Right lobe of liver (tissue), 6 donors: ENCODE measurements around the gene RHPN2. TPM values are rescaled to one million over a fixed set of nuclear protein-coding genes. Genes with fewer than 3 reads are reported as not detected.

Source experiments
- ATAC-seq, 4 donors: fragments of 200-7000 bp; cut with Tn5 transposase; one replicate each; pipeline ENCODE4 v1.9.1; 2020; ENCODE audit warnings: mild to moderate bottlenecking in 4 of 4, moderate library complexity in 4 of 4
- DNase-seq, 3 donors: peaks; one replicate each; pipeline ENCODE4 v3.0.0-alpha.2; 2020
- H3K27ac ChIP-seq, 3 donors: fragments of 200-600 bp; one replicate each; pipeline ENCODE4 v1.8.0; 2022
- H3K27me3 ChIP-seq, 2 donors: fragments of 200-600 bp; one replicate each; pipeline ENCODE4 v1.8.0; 2022
- H3K36me3 ChIP-seq, 4 donors: fragments of 200-600 bp; sonication (generic) in 1 of 4; one replicate each; pipeline versions ENCODE4 v1.5.1 to v1.8.0; 2017 to 2022; ENCODE audit warnings: control low read depth in 1 of 4
- H3K4me1 ChIP-seq, 4 donors: fragments of 200-600 bp; sonication (generic) in 1 of 4; one replicate each; pipeline versions ENCODE4 v1.5.1 to v1.8.0; 2017 to 2022; ENCODE audit warnings: control low read depth in 1 of 4
- H3K4me3 ChIP-seq, 3 donors: fragments of 200-600 bp; one replicate each; pipeline ENCODE4 v1.8.0; 2022
- H3K9me3 ChIP-seq, 4 donors: fragments of 200-600 bp; sonication (generic) in 1 of 4; one replicate each; pipeline versions ENCODE4 v1.5.1 to v1.8.0; 2017 to 2022; ENCODE audit warnings: control low read depth in 1 of 4
- POLR2A ChIP-seq: fragments of 450-650 bp; IDR thresholded peaks from one replicate; pipeline ENCODE4 v1.6.1; 2017; ENCODE audit warnings: antibody characterized with exemption, mild to moderate bottlenecking
- WGBS: methylation state at CpG from one replicate; pipeline ENCODE4 v1.1.6; 2018; ENCODE audit warnings: low coverage, low lambda C conversion rate; ENCODE audit not compliant: insufficient coverage; ENCODE audit errors: missing lambda C conversion rate; 5-methylcytosine and 5-hydroxymethylcytosine counted together
- intact Hi-C, 2 donors: fragments of 100-400 bp; cut with DNase I; formaldehyde crosslinking; loops; one replicate each; pipeline versions ENCODE4 v1.11.2 to v1.14.1; 2022
- total RNA-seq, 6 experiments: library from RNA; depleted of rRNA in 2 of 6; stranded (reverse); fragments of >200 nt in 2 of 6; fragmentation: NEBNext Ultra II Directional in 3 of 6; extraction: Animal tissue kit (Norgen Biotek cat#: 25700) in 3 of 6; gene quantifications; one replicate each; pipeline versions ENCODE4 v1.1.0 to v1.2.4, GENCODE V29; 2016 to 2023
- TF ChIP-seq, protein P1 (sequence below), 4 donors: fragments of 200-600 bp in 3 of 4; fragments of 450-650 bp in 1 of 4; IDR thresholded peaks; one replicate each; pipeline versions ENCODE4 v1.5.1 to v1.8.0; 2016 to 2022; ENCODE audit warnings: antibody characterized with exemption in 4 of 4, mild to moderate bottlenecking in 2 of 4
- donor health status: DM: no; HTN: yes; CAD: no.
- donor health status: DM: no; HTN: no; CAD: no.
- donor health status: DM: no; HTN: no; CAD: no.
- donor health status: DM: no; HTN: yes; CAD: no.
- donor health status: DM: no; HTN: yes; CAD: no.

RHPN2 gene
- total RNA-seq, 6 experiments from 2014 or later: 8.7 to 18.1 (median 16.4) TPM

DNA sequence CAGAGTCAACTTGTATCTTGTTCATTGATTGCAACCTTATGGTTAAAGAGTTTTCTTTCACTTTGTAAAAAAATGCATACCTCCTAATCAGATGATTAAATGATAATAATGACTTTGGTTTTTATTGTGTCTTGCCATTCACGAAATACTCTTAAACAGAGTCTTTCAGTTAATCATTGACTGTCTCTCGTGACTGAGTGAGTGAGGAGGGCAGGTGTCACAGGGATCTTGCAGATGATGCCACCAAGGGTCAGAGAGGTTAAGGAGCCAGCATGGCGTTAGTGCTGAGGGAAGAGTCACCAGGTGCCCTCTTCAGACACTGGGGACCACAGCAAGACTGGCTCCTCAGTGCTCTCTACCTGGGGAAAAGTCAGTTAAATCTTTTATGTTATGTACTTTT lies 24.3 kb upstream of the RHPN2 start:
- no peak for TF ChIP-seq POLR2A
- TF ChIP-seq, protein P1, sequence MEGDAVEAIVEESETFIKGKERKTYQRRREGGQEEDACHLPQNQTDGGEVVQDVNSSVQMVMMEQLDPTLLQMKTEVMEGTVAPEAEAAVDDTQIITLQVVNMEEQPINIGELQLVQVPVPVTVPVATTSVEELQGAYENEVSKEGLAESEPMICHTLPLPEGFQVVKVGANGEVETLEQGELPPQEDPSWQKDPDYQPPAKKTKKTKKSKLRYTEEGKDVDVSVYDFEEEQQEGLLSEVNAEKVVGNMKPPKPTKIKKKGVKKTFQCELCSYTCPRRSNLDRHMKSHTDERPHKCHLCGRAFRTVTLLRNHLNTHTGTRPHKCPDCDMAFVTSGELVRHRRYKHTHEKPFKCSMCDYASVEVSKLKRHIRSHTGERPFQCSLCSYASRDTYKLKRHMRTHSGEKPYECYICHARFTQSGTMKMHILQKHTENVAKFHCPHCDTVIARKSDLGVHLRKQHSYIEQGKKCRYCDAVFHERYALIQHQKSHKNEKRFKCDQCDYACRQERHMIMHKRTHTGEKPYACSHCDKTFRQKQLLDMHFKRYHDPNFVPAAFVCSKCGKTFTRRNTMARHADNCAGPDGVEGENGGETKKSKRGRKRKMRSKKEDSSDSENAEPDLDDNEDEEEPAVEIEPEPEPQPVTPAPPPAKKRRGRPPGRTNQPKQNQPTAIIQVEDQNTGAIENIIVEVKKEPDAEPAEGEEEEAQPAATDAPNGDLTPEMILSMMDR (IDR thresholded peaks at IDR 0.05): no peak
- no peaks in the 10 kb centered on the region for H3K27me3 ChIP-seq
- no peak overlapping the region for H3K27ac ChIP-seq
- no peak for DNase-seq
- no peaks in the 10 kb centered on the region for H3K9me3 ChIP-seq
- H3K36me3 ChIP-seq: peaks cover 1 to 44% (median 10%) of the 10 kb centered on the region in 4 donors
- intact Hi-C loops: no loop called here
- no peak for ATAC-seq
- no peaks in the 10 kb centered on the region for H3K4me1 ChIP-seq
- 64% methylated on average over 3 of the region's 3 CpGs for WGBS
- H3K4me3 ChIP-seq: no peak overlapping the region

DNA sequence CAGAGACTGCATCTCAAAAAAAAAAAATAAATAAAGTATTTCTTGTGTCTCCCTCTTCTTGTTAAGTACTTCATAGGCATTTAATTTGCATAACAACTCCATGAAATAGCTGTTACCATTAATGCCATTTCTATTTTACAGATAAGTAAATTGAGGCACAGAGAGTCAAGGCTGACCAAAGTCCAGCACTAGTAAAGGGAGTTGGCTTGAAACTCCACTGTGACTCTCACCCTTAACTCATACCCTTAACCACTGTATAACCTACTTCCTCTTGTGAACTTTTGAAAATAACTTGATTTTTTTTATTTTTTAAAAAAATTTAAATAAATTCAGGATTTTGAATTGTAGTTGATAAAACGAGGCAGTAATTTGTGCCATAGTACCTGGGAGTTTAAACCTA lies 22.3 kb upstream of the RHPN2 start:
- no peak for TF ChIP-seq POLR2A
- TF ChIP-seq, protein P1 (IDR thresholded peaks at IDR 0.05): no peak
- Histone ChIP-seq H3K36me3 (peaks cover 1 to 32% (median 8%) of the 10 kb centered on the region in 4 donors), H3K4me1 (peaks cover 0 to 3% (median under 1%) of the 10 kb centered on the region in 4 donors), H3K27ac (no peak overlapping the region), H3K27me3 (no peaks in the 10 kb centered on the region), H3K4me3 (no peak overlapping the region), H3K9me3 (no peaks in the 10 kb centered on the region)
- ATAC-seq (no peak), DNase-seq (no peak)
- intact Hi-C loops: no loop called here
- WGBS: 50% methylated on average over 1 of the region's 1 CpG

DNA sequence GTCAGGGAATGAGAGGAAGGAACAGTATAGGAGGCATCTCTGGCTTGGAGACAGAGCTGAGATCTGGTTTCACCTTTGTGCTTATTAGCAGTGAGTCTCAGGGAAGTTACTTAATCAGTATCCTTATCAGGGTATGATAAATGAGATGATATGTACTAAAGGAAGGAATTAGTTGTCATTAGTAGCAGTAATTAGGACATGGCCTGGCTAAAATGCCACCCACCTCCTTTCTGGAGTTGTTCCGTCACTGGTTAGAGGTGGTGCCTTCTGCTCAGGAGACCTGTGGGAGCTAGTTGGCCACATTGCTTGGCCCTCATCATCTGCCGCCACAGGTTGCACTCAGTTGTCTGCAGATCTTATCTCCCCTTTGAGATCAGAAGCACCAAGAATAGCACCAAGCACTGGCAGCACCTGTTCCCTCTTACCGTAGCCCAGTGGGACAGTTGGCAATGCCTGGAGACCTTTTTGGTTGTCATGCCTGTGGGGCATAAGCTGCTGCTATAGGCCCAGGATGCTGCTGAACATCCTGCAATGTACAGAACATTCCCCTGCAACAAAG lies 21.0 kb upstream of the RHPN2 start:
- Histone ChIP-seq H3K27ac (no peak overlapping the region), H3K4me1 (peaks cover 0 to 8% (median 3%) of the 10 kb centered on the region in 4 donors)

DNA sequence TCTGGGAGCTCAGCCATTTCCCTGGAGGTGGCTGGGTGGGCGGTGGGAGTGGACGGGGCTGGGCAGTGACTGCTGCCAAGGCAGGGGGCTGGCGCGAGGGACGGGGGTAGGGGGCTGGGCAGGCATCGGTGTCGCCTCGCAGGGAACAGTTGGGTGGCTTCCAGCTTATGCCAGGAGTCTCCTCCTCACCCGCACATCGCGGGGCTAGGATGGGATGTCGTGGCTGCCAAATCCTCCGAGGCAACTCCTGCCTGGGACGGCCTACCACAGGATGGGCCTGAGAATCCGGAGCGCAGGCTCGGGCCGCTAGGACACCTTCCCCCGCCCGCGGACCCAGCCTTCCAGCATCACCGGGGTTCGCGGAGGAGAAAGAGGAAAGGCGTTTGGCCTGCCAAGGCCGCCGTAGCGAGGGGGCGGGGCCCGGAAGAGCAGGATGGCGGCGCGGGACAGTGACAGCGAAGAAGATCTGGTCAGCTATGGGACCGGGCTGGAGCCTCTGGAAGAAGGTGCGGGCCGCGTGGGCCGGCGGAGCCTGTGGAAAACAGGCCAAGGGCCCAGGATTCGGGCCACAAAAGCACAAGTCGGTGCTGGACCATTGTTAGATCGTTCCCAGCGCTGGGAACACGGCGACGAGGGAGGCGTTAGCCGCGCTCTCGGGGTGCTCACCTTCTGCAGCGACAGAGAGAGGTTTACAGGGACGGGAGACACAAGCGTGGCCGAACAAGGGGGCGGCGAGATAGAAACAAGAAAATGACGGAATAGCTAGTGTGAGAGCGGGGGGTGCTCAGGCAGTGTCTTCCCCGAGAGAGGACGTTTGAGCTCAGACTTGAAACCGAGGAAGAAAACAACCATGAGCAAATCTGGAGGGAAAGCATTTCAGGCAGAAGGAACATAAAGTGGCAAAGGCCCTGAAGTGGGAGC lies 16.3 kb upstream of the RHPN2 start, which contains the start of gene GPATCH1:
GPATCH1 (plus strand) TSS at position 421 of the 921 bp plus-strand sequence; CDS start at position 434, 13 bp downstream.
- Histone ChIP-seq H3K4me1 (peaks cover 0 to 8% (median 3%) of the 10 kb centered on the region in 4 donors), H3K27ac (peak within 1 kb of the TSS; percentile 52 to 69 (median 54)), H3K27me3 (no peaks in the 10 kb centered on the region), H3K36me3 (no peaks in the 10 kb centered on the region), H3K9me3 (no peaks in the 10 kb centered on the region), H3K4me3 (peak within 1 kb of the TSS; percentile 93 to 95 (median 93))
- ATAC-seq (peak; percentile 97 to 99 (median 99)), DNase-seq (peak; percentile 92 to 93 (median 93))
- no peak for TF ChIP-seq POLR2A
- TF ChIP-seq, protein P1 (IDR thresholded peaks at IDR 0.05): no peak
- intact Hi-C loops: no loop called here
- under 1% methylated on average over 37 of the region's 62 CpGs for WGBS

More for the DNA sequence above, 21.0 kb upstream of the RHPN2 start:
- intact Hi-C loops: no loop called here
- ATAC-seq: no peak
- H3K27me3 ChIP-seq: no peaks in the 10 kb centered on the region
- no peaks in the 10 kb centered on the region for H3K9me3 ChIP-seq
- no peak for TF ChIP-seq POLR2A
- TF ChIP-seq, protein P1 (IDR thresholded peaks at IDR 0.05): no peak
- H3K36me3 ChIP-seq: peaks cover 1 to 23% (median 6%) of the 10 kb centered on the region in 4 donors
- H3K4me3 ChIP-seq: no peak overlapping the region
- DNase-seq: no peak
- 100% methylated on average over 2 of the region's 3 CpGs for WGBS
